Calu3 (cell line): Measurements from ENCODE around the gene UBTD2. TPM values are rescaled to one million over a fixed set of nuclear protein-coding genes. Genes with fewer than 3 reads are reported as not detected.

ENCODE experiments used
- BruUV-seq: library from RNA; stranded (reverse); fragments of 400-500 nt; replicated peaks from 2 replicates; lab custom pipeline; 2021; lab: Mats Ljungman, UMichigan
- CTCF ChIA-PET: fragments of 300-600 bp; sonication (Branson Sonifier 250); formaldehyde crosslinking; loops from one replicate; lab custom pipeline; 2022; ENCODE audit warnings: antibody characterized with exemption; lab: Charles Lee
- DNase-seq: peaks from one replicate; pipeline ENCODE4 v3.0.0; 2022
- H3K27ac Mint-ChIP-seq: one replicate; pipeline ENCODE4 v1.8.0; 2022; ENCODE audit warnings: mixed read lengths; ENCODE audit not compliant: unreplicated experiment
- H3K27me3 Mint-ChIP-seq: one replicate; pipeline ENCODE4 v1.8.0; 2022; ENCODE audit warnings: mixed read lengths; ENCODE audit not compliant: unreplicated experiment
- H3K36me3 Mint-ChIP-seq: one replicate; pipeline ENCODE4 v1.8.0; 2022; ENCODE audit warnings: mild to moderate bottlenecking, moderate library complexity, mixed read lengths; ENCODE audit not compliant: insufficient read depth, unreplicated experiment
- H3K4me1 Mint-ChIP-seq: one replicate; pipeline ENCODE4 v1.8.0; 2022; ENCODE audit warnings: mild to moderate bottlenecking, low read depth, mixed read lengths; ENCODE audit not compliant: unreplicated experiment
- H3K4me3 Mint-ChIP-seq: one replicate; pipeline ENCODE4 v1.8.0; 2022; ENCODE audit warnings: mild to moderate bottlenecking, low read depth, moderate library complexity, mixed read lengths; ENCODE audit not compliant: unreplicated experiment
- H3K9me3 Mint-ChIP-seq: one replicate; pipeline ENCODE4 v1.8.0; 2022; ENCODE audit warnings: low read depth, mixed read lengths; ENCODE audit not compliant: unreplicated experiment
- CTCF ChIP-seq: fragments of 200-600 bp; IDR thresholded peaks from one replicate; pipeline ENCODE4 v1.8.0; 2022; ENCODE audit warnings: antibody characterized with exemption; ENCODE audit not compliant: unreplicated experiment
- intact Hi-C: fragments of 100-400 bp; cut with micrococcal nuclease; formaldehyde crosslinking; loops from one replicate; pipeline ENCODE4 v1.10.0; 2022; ENCODE audit not compliant: unreplicated experiment
- total RNA-seq: library from RNA; stranded (reverse); gene quantifications from 2 replicates; pipeline ENCODE4 v1.2.3, GENCODE V29; 2022

Gene UBTD2
- total RNA-seq, 1 experiment from 2014 or later: 21.1 TPM

GRCh38 chr5:172189693-172190296, 93.8 kb downstream of the UBTD2 start:
- no peak overlapping the region for H3K27ac Mint-ChIP-seq
- H3K27me3 Mint-ChIP-seq: peaks cover 15% of the 10 kb centered on the region
- intact Hi-C loops: loop anchor here (5.0 kb wide), 2 partner anchors 93 to 277 kb away; partner anchors contain the start of gene UBTD2
- no peak overlapping the region for H3K4me3 Mint-ChIP-seq
- CTCF ChIA-PET: interaction anchor here (0.6 to 0.7 kb wide), 3 partner anchors 109 to 278 kb away, joined by 3 to 5 read pairs (median 3); no protein-coding TSS in a partner anchor
- no TSS peak for BruUV-seq
- no peak for DNase-seq
- H3K36me3 Mint-ChIP-seq: peaks cover 23% of the 10 kb centered on the region
- no peak for TF ChIP-seq CTCF
- no peaks in the 10 kb centered on the region for H3K9me3 Mint-ChIP-seq
- peaks cover 20% of the 10 kb centered on the region for H3K4me1 Mint-ChIP-seq

- Mint-ChIP-seq H3K9me3 (no peaks in the 10 kb centered on the region), H3K27ac (no peak overlapping the region), H3K4me3 (peak overlapping the region; percentile 81), H3K4me1 (peaks cover 20% of the 10 kb centered on the region), H3K27me3 (peaks cover 15% of the 10 kb centered on the region), H3K36me3 (peaks cover 23% of the 10 kb centered on the region)
- DNase-seq: no peak
- CTCF ChIA-PET: interaction anchor here (0.6 to 1.4 kb wide), 7 partner anchors 78 to 130 kb away, joined by 3 to 7 read pairs (median 5); partner anchors contain the start of gene UBTD2
- intact Hi-C loops: loop anchor here (1.0 to 5.0 kb wide), 3 partner anchors 82 to 277 kb away; partner anchors contain the start of gene UBTD2
- no TSS peak for BruUV-seq
- no peak for TF ChIP-seq CTCF
Measured at GRCh38 chr5:172188893-172189692, 94.5 kb downstream of the UBTD2 start.

DNA sequence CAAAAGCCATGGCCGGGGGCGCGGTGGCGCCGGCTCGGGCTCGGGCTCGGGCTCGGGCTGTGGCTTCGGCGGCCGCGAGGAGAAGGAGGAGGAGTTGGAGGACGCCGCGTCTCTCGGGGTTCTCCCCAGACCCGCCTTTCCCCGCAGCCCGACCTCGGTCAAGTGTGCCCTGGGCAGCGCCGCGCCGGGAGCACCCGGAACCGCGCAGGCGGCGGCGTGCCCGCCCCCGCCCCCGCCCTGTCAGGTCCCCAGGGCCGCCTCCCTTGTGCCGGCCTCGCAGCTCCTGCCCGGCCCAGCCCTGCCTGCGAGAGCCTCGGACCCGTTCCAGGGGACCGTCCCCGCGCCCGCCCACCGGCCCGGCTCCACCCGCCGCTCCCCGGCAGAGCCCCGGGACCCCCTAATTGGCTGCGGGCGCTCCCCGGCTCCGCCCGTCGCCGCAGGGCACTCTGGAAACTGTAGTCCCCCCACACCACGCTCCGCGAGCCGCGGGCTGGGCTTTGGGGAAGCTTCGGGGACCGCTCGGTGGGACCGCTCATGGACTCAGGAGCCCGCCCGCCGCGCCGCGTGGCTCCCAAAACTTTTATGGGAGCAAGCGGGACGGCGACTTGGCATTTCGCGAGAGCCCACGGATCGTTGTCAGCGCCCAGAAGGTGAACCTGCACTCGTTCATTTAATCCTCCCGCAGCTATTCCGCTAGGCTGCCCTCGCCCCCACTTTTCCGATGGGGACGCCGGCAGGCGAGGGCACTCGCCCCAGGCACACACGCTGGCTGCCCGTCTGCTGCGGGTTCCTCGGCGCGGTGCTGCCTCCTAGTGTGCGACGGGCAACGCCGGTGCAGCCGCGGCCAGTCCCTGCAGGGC, 95.3 kb downstream of the UBTD2 start, which contains the start of gene STK10:
STK10 (minus strand) TSS at position 192 of the 860 bp plus-strand sequence; CDS start at position 10, 182 bp downstream.
- peak; percentile 55 for TF ChIP-seq CTCF
- H3K4me3 Mint-ChIP-seq: peak within 1 kb of the TSS; percentile 81
- peaks cover 20% of the 10 kb centered on the region for H3K4me1 Mint-ChIP-seq
- no TSS peak for BruUV-seq
- no peaks in the 10 kb centered on the region for H3K9me3 Mint-ChIP-seq
- peaks cover 25% of the 10 kb centered on the region for H3K36me3 Mint-ChIP-seq
- H3K27me3 Mint-ChIP-seq: peaks cover 15% of the 10 kb centered on the region
- H3K27ac Mint-ChIP-seq: peak within 1 kb of the TSS; percentile 71
- peak; percentile 96 for DNase-seq
- intact Hi-C loops: loop anchor here (1.0 to 5.0 kb wide), 3 partner anchors 81 to 276 kb away; partner anchors contain the start of gene UBTD2
- CTCF ChIA-PET: interaction anchor here (0.5 to 1.4 kb wide), 12 partner anchors 9 to 277 kb away, joined by 3 to 8 read pairs (median 5); partner anchors contain the start of genes FBXW11 and UBTD2
